Measurements from ENCODE around the gene AADACL4. TPM values are rescaled to one million over a fixed set of nuclear protein-coding genes. Genes with fewer than 3 reads are reported as not detected.
"Not testable (repeated sequence)": the region's sequence is repeated elsewhere in the genome, so short reads cannot be mapped to it uniquely, and the experiment has no call there.

AADACL4 gene
- total RNA-seq, 1 donor from 2014 or later = 0.79 TPM

DNA sequence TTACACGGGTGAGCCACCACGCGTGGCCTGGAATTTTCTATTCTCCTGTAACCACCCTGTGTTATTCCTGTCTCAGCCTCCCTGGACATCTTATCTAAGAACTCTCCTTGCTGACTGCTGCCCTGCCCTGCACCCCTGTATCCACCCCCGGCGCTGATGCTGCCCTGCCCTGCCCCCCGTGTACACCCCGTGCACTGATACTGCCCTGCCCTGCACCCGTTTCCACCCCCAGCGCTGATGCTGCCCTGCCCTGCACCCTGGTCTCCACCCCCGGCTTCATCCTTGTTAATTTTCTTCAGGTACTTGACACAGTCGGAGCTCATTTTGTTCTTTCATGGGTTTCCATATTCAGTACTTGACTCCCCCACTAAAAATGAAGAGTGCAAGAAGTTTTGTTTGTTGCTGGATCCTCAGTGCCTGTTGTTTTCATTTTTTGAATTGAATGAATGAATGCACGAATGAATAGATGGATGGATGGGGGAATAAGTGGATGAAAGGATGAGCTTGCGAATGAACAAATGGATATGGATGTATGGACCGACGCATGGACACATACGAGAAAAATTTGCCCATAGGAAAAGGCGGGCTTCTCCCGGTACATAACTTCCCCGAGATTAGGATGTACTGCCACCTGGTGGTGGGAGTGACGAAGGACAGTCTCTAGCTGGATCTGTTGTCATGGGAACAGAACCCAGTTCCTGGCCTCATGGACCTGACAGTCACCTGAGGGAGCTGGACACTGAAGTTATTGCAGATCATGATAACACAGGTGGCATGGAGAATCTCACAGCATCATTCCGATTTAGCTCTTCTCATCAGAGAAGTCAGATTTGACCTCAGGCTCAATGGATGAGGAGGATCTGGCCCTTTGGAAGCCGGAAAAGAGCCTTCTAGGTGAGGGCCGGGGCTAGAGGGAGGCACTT is 14.9 kb downstream of the AADACL4 start:
- peak; percentile 76 for DNase-seq

DNA sequence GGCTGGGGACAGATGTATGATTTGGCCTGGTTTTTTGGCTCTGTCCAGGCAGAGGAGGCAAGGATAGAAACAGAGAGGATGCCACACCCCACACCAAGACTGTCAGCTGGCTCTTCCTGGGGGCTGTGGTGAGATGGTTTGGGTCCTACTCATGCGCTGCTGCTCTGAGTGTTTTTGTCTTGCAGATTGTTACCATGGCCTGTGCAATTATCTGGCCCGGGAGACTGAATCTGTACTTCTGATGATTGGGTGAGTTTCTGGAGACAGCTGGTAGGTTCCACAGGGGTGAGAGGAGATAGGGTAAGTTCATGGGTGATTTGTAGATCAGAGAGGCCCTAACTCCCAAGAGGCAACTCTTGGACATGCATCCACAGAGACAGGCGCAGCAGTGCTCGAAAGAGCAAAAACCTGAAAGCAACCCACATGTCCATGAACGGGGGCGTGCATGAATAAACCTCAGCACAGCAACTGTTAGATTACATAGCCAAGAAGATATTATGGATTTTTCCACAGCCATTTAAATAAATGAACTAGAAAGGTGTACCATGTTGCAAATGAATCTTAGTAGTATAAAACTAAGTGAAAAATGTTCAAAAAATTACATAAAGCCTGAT is 17.8 kb downstream of the AADACL4 start:
- DNase-seq = no peak

GRCh38 chr1:12662556-12662955 is 18.7 kb downstream of the AADACL4 start:
- DNase-seq = no peak

- no peak for DNase-seq
Measured at GRCh38 chr1:12665511-12665910, 21.6 kb downstream of the AADACL4 start.

DNA sequence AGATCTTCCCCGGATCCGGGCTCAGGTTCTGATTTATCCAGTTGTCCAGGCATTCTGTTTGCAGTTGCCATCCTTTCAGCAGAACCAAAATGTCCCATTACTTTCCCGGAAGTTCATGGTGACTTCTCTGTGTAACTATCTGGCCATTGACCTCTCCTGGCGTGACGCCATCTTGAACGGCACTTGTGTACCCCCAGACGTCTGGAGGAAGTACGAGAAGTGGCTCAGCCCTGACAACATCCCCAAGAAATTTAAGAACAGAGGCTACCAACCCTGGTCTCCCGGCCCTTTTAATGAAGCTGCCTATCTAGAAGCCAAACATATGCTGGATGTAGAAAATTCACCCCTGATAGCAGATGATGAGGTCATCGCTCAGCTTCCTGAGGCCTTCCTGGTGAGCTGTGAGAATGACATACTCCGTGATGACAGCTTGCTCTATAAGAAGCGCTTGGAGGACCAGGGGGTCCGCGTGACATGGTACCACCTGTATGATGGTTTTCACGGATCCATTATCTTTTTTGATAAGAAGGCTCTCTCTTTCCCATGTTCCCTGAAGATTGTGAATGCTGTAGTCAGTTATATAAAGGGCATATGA is 22.4 kb downstream of the AADACL4 start:
- no peak for DNase-seq

DNA sequence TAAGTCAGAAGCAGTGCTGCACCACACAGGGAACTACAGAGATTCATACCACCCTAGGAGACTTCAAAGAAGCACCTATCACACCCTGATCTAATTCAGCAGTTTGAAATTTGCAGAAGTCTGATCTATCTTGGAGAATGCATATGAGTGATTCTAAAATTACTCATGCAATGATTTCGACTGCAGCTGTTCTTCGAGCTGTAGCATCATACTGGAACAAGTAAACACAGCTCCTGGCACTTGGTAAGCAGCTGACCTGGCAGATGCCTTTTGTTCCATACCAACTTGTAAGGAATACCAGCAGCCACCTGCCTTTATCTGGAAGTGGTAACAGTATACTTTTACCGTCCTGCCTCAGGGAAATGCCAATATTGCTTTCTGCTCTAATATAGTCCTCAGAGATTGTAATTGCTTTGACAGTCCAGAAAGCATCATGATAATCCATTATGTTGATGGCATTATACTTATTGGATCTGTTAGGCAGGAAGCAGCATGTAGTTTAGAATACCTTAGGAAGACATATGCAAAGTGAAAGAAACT is 25.7 kb downstream of the AADACL4 start:
- DNase-seq = no peak

- DNase-seq = no peak
Measured at GRCh38 chr1:12674358-12674757, 30.5 kb downstream of the AADACL4 start.

- not testable (repeated sequence) for DNase-seq
Measured at GRCh38 chr1:12676122-12676521, 32.2 kb downstream of the AADACL4 start.

DNA sequence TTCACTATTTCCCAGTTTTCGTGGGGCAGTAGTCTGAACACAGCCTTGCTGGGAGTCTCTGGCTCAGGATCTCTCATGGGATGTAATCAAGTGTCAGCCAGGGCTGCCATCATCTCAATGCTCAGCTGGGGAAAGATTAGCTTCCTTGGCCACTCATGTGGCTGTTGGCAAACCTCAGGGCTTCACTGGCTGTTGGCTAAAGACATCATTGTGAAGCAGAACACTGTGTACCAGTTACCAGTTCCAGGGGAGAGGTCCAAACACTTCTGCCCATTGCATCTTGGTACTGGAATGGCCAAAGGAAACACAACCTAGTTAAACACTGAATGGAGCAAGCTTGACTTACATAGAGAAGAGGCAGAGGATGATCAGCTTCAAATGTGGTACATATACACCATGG is 33.7 kb downstream of the AADACL4 start:
- DNase-seq = no peak

- DNase-seq = no peak
Measured at GRCh38 chr1:12678350-12678749, 34.5 kb downstream of the AADACL4 start.

DNA sequence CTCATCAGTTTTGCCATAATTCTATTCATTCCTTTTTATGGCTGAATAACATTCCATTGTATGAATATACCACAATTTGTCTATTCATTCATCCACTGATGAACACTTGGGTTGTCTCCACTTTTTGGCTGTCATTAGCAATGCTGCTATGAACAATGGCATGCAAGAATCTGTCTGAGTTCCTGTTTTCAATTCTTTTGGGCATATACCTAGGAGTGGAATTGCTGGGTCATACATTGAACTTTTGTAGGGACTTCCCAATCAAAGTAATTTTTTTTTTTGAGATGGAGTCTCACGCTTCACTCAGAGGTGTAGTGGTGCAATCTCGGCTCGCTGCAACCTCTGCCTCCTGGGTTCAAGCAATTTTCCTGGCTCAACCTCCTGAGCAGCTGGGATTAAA is 34.9 kb downstream of the AADACL4 start:
- no peak for DNase-seq

DNA sequence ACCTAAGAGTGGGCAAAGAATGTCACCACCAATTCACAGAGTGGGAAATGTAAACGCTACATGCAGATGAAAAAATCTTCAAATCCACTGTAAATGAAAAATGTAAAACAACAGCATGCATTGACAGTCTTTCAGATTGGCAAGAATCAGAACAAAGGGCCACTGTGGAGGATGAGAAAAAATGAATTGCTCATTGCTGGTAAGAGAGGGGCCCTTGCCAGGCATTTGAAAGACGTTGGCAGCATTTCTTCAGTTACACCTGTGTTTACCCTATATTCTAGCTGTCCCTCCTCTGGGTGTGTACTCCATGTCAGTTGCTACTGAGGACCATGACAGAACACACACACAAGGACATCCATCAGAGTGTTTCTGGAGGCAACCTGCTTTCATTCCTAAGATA is 46.3 kb downstream of the AADACL4 start:
- DNase-seq = no peak

GRCh38 chr1:12692967-12693782 is 49.3 kb downstream of the AADACL4 start:
- DNase-seq = no peak

DNA sequence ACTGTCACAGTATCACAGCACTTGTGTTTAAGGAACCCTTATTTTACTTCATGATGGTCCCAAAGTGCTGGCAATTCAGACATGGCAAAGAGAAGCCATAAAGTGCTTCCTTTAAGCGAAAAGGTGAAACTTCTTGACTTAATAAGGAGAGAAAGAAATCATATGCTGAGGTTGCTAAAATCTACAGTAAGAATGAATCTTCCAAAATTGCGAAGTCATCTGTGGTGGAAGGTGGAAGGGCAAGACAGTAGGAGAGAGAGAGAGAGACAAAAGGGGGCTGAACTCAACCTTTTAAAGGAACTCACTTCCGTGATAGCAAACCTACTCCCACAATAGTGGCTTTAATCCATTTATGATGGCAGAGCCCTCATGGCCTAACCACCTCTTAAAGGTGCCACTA is 52.8 kb downstream of the AADACL4 start:
- DNase-seq = no peak

GRCh38 chr1:12697397-12697796 is 53.5 kb downstream of the AADACL4 start:
- peak; percentile 9 for DNase-seq

DNA sequence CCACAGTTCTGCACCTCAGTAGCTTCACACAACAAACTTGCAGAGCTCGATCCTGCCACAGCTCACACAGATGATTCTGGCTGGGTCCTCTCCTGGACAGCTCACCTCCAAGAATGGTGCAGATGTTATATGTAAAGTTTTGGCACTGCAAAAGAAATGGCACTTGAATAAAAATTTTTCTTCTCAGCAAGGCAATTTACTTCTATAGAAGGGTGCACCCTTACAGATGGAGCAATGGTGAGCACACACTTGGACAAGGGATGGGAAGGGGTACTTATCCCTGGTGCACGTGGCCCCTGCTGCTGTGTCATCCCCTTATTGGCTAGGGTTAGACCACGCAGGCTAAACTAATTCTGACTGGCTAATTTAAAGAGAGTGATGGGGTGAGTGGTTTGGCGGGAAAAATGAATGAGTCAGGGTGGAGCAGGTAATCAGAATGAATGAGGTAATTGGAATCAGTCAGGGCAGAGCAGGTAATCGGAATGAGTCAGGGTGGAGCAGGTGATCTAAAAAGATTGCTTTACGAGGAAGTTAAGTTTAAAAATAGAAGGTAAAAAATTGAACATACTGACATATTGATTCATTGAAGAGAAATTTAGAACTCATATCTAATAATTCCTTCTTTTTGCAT is 60.1 kb downstream of the AADACL4 start:
- no peak for DNase-seq

GRCh38 chr1:12706061-12706460 is 62.2 kb downstream of the AADACL4 start:
- DNase-seq = no peak

GRCh38 chr1:12708396-12709090 is 64.7 kb downstream of the AADACL4 start:
- DNase-seq = no peak

- DNase-seq = no peak
Measured at GRCh38 chr1:12709091-12709491, 65.2 kb downstream of the AADACL4 start.

DNA sequence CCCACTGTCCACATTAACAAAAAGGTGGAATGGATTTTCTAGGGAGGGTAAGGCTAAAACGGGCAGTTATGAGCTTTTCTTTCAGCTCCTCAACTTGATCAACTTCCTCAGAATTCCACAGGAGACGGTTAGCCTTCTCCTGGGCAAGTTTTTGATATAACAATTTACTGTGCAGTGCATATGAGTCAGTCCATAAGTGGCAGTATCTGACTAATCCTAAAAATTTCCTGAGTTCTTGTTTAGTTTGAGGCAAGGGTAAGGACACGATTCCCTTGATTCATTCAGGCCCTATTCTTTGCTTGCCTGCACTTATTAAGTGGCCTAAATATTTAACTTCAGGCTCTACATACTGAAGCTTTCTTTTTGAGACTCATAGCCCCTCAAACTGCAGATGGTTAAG is 65.8 kb downstream of the AADACL4 start:
- no peak for DNase-seq

DNA sequence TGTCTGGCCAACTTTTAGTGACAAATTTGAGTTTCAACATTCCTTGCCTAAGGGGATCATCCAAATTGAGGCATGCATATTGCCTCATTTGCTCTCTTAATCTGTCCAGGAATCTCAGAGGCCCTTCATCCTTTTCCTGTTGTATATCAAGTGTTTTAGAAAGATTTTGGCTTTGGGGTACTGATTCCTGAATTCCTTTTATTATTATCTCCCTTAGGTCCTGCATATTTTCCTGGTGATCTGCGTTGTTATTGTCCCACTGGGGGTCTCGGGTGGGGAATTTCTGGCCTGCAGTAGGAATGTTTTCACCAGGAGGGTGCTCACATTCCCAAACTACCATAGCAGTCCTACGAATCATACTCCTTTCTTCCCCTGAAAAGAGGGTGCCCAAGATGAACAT is 67.7 kb downstream of the AADACL4 start:
- no peak for DNase-seq

All from skin of body (tissue), 2 donors.